ENCODE measurements around the gene SDK2.

GRCh38 chr17:73624496-73624988, 19.7 kb downstream of the SDK2 start:
- no peak for TF ChIP-seq CTCF (IDR thresholded peaks at IDR 0.05)
- no peak for TF ChIP-seq POLR2A (IDR thresholded peaks at IDR 0.05)
- TF ChIP-seq POLR2AphosphoS5 (IDR thresholded peaks at IDR 0.05), result no peak
